HG03575 (cell line): ENCODE measurements around the gene TUBA1C.
"Not testable (repeated sequence)": the region's sequence is repeated elsewhere in the genome, so short reads cannot be mapped to it uniquely, and the experiment has no call there.

Source experiments
- ATAC-seq: cut with Tn5 transposase; IDR thresholded peaks from one replicate; pipeline ENCODE4 v1.9.1; 2021; ENCODE audit not compliant: unreplicated experiment, insufficient number of reproducible peaks, low FRiP score; ENCODE audit errors: extremely low read depth

TUBA1C gene

GRCh38 chr12:49279706-49280159, 14.9 kb downstream of the TUBA1C start:
- ATAC-seq = no peak

GRCh38 chr12:49280545-49280944, 15.7 kb downstream of the TUBA1C start:
- not testable (repeated sequence) for ATAC-seq

- no peak for ATAC-seq
Observed at GRCh38 chr12:49282302-49282701, 17.4 kb downstream of the TUBA1C start.

GRCh38 chr12:49282740-49283375, 18.0 kb downstream of the TUBA1C start:
- ATAC-seq = not testable (repeated sequence)

GRCh38 chr12:49283541-49284429, 18.9 kb downstream of the TUBA1C start:
- no peak for ATAC-seq

- ATAC-seq = no peak
Observed at GRCh38 chr12:49284672-49285071, 19.8 kb downstream of the TUBA1C start.

- no peak for ATAC-seq
Observed at GRCh38 chr12:49287876-49288275, 23.0 kb downstream of the TUBA1C start.

- no peak for ATAC-seq
Observed at GRCh38 chr12:49288412-49288853, 23.6 kb downstream of the TUBA1C start.

- no peak for ATAC-seq
Observed at GRCh38 chr12:49288922-49289555, 24.2 kb downstream of the TUBA1C start.

GRCh38 chr12:49292729-49293055, 27.8 kb downstream of the TUBA1C start:
- no peak for ATAC-seq

- no peak for ATAC-seq
Observed at GRCh38 chr12:49293056-49293956, 28.4 kb downstream of the TUBA1C start.

GRCh38 chr12:49294086-49294803, 29.4 kb downstream of the TUBA1C start:
- ATAC-seq = no peak

GRCh38 chr12:49294804-49295081, 29.9 kb downstream of the TUBA1C start:
- no peak for ATAC-seq

GRCh38 chr12:49295082-49295936, 30.4 kb downstream of the TUBA1C start, which contains the start of gene PRPH:
Gene PRPH (plus strand): TSS chr12:49295147. CDS start chr12:49295201, 54 bp downstream.
- ATAC-seq = no peak

GRCh38 chr12:49296034-49296835, 31.4 kb downstream of the TUBA1C start:
- ATAC-seq = no peak

- ATAC-seq = no peak
Observed at GRCh38 chr12:49296836-49297694, 32.2 kb downstream of the TUBA1C start.
